GM12878 (cell line): ENCODE data around the gene RASD1. TPM values are rescaled to one million over a fixed set of nuclear protein-coding genes. Genes with fewer than 3 reads are reported as not detected.

Experiments
- ATF3 ChIP-seq: IDR thresholded peaks from 2 replicates; pipeline ENCODE4 v1.6.1; 2011; ENCODE audit warnings: low read depth, mild to moderate bottlenecking, low read length, moderate library complexity, borderline replicate concordance; ENCODE audit errors: extremely low read depth
- BCL11A ChIP-seq: IDR thresholded peaks from 2 replicates; pipeline ENCODE4 v1.6.1; 2011; ENCODE audit warnings: low read depth, low read length
- BHLHE40 ChIP-seq, 2 experiments: fragments of 450-650 bp in 1 of 2; IDR thresholded peaks; 2 replicates each; pipeline ENCODE4 v1.6.1; 2011 to 2017; ENCODE audit warnings: low read depth in 2 of 2, borderline replicate concordance in 1 of 2, improper control_type of control experiment in 1 of 2, low read length in 1 of 2, mild to moderate bottlenecking in 1 of 2
- GABPA ChIP-seq: IDR thresholded peaks from 2 replicates; pipeline ENCODE4 v1.6.1; 2014; ENCODE audit warnings: antibody characterized with exemption, low read depth, mild to moderate bottlenecking, inconsistent platforms
- GATAD2B ChIP-seq: fragments of 450-650 bp; conservative IDR thresholded peaks from 2 replicates; pipeline ENCODE4 v1.6.1; 2017; ENCODE audit warnings: low read depth, mild to moderate bottlenecking, moderate library complexity
- IRF4 ChIP-seq: IDR thresholded peaks from 2 replicates; pipeline ENCODE4 v1.6.1; 2011; ENCODE audit warnings: low read depth, low read length
- MEF2A ChIP-seq: IDR thresholded peaks from 2 replicates; pipeline ENCODE4 v1.6.1; 2011; ENCODE audit warnings: low read depth, mild to moderate bottlenecking, low read length, moderate library complexity; ENCODE audit not compliant: insufficient read depth
- MYB ChIP-seq: fragments of 150-350 bp; IDR thresholded peaks from 2 replicates; pipeline ENCODE4 v1.6.1; 2014; ENCODE audit warnings: mild to moderate bottlenecking, low read depth, low read length, borderline replicate concordance
- NFIC ChIP-seq: IDR thresholded peaks from 2 replicates; pipeline ENCODE4 v1.6.1; 2012; ENCODE audit warnings: low read depth, mild to moderate bottlenecking, inconsistent platforms, low read length, moderate library complexity
- NFXL1 ChIP-seq: fragments of 450-650 bp; IDR thresholded peaks from 2 replicates; pipeline ENCODE4 v1.6.1; 2017; ENCODE audit warnings: antibody characterized with exemption, mild to moderate bottlenecking, borderline replicate concordance
- NR2F1 ChIP-seq: fragments of 450-650 bp; conservative IDR thresholded peaks from 2 replicates; pipeline ENCODE4 v1.6.1; 2017; ENCODE audit warnings: mild to moderate bottlenecking
- POLR2AphosphoS2 ChIP-seq: IDR thresholded peaks from 2 replicates; pipeline ENCODE4 v1.6.1; 2011; ENCODE audit warnings: low read depth, mild to moderate bottlenecking, low read length, improper control_type of control experiment, moderate library complexity
- SIX5 ChIP-seq: IDR thresholded peaks from 2 replicates; pipeline ENCODE4 v1.6.1; 2011; ENCODE audit warnings: mild to moderate bottlenecking, low read depth, low read length, moderate library complexity; ENCODE audit not compliant: severe bottlenecking
- SP1 ChIP-seq: IDR thresholded peaks from one replicate; pipeline ENCODE4 v1.6.1; 2011; ENCODE audit warnings: low read depth, low read length
- USF1 ChIP-seq: IDR thresholded peaks from 2 replicates; pipeline ENCODE4 v1.6.1; 2011; ENCODE audit warnings: borderline replicate concordance, low read depth, mild to moderate bottlenecking, moderate library complexity, mixed read lengths, low read length; ENCODE audit not compliant: insufficient read depth; ENCODE audit errors: extremely low read length
- WRNIP1 ChIP-seq: IDR thresholded peaks from 2 replicates; pipeline ENCODE4 v1.6.1; 2011; ENCODE audit warnings: low read depth, low read length, improper control_type of control experiment, borderline replicate concordance
- ZNF622 ChIP-seq: fragments of 450-650 bp; IDR thresholded peaks from 2 replicates; pipeline ENCODE4 v1.6.1; 2017; ENCODE audit warnings: mild to moderate bottlenecking, inconsistent platforms
- ZSCAN29 ChIP-seq: fragments of 450-650 bp; IDR thresholded peaks from 2 replicates; pipeline ENCODE4 v1.6.1; 2017; ENCODE audit warnings: mild to moderate bottlenecking, moderate library complexity
- polyA plus RNA-seq, 11 experiments: library from polyadenylated mRNA; depleted of rRNA in 4 of 11; unstranded in 6 of 11; stranded (reverse) in 5 of 11; fragments of >200 nt; fragmentation: Nextera tagmentation in 4 of 11; fragmentation: Illumina TruSeq in 1 of 11; extraction: Ambion mirVana in 4 of 11; extraction: Trizol in 1 of 11; gene quantifications; 1 replicate in 1 of 11; 2 replicates in 10 of 11; pipeline versions ENCODE4 v1.2.1 to v1.2.3, GENCODE V29; 2011 to 2016; ENCODE audit warnings: inconsistent platforms in 2 of 11, missing spikeins in 2 of 11, low read depth in 1 of 11
- total RNA-seq, 4 experiments: library from RNA; depleted of rRNA in 3 of 4; stranded (reverse); fragments of >200 nt in 3 of 4; fragmentation: Illumina TruSeq in 1 of 4; extraction: Trizol in 1 of 4; gene quantifications; 2 replicates each; pipeline versions ENCODE4 v1.2.1 to v1.2.3, GENCODE V29; 2013 to 2021
- TF ChIP-seq, protein P1 (sequence below), 3 experiments: IDR thresholded peaks in 2 of 3; conservative IDR thresholded peaks in 1 of 3; 2 replicates each; pipeline ENCODE4 v1.5.1; 2011; ENCODE audit warnings: low read depth in 3 of 3, low read length in 3 of 3, mild to moderate bottlenecking in 3 of 3, control low read depth in 2 of 3, moderate library complexity in 2 of 3, inconsistent platforms in 1 of 3, mixed read lengths in 1 of 3; ENCODE audit not compliant: control insufficient read depth in 2 of 3, insufficient read depth in 1 of 3; ENCODE audit errors: extremely low read depth in 1 of 3
- TF ChIP-seq, protein P2 (sequence below): fragments of 150-350 bp; IDR thresholded peaks from 2 replicates; pipeline ENCODE4 v1.6.1; 2016; ENCODE audit warnings: low read depth, low read length
- TF ChIP-seq, protein P3 (sequence below): fragments of 450-650 bp; IDR thresholded peaks from 2 replicates; pipeline ENCODE4 v1.6.1; 2018; ENCODE audit warnings: borderline replicate concordance, mild to moderate bottlenecking; ENCODE audit not compliant: partially characterized antibody

The RASD1 gene
- total and polyA plus RNA-seq, 10 of the 15 experiments (the other 5 are each of a cell fraction or from before 2014, with no cell fraction given) = 0.14 to 0.33 TPM; not detected in 8

DNA sequence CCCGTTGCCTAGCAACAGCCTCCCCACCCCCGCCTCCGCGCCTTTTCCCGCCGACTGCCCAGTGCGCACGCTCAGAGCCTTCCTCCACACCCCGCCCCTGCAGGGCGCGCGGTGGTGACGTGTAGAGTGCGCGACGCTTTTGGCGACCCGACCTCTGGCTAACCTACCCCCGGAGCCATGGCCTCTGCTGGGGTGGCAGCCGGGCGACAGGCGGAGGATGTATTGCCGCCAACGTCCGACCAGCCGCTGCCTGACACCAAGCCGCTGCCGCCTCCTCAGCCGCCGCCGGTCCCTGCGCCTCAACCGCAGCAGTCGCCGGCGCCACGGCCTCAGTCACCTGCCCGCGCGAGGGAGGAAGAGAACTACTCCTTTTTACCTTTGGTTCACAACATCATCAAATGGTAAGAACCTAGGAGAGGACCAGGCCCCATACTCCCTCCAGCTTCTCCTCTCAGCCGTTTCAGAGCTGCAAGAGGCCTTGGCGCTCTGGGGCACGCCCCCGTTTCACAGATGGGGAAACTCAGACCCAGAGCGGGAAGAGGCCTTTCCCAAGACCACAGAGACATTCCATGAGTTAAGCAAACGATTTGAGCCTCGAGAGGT is 19.2 kb downstream of the RASD1 start, which contains the start of gene MED9 (continued):
- TF ChIP-seq WRNIP1 (no peak), BHLHE40 (IDR thresholded peaks at IDR 0.05; ENCODE audit: borderline replicate concordance in 1 of 2, low read depth in 2 of 2, low read length in 1 of 2) (peak; percentile 37 to 70; a peak in 2 of 4 replicates), SP1 (peak; percentile 85), NFXL1 (no peak), ZSCAN29 (0 out of 2 replicates have a peak, but pooled peaks have one; percentile 9), GABPA (no peak), MYB (no peak), ZNF622 (no peak), IRF4 (no peak), ATF3 (peak; percentile 94), NFIC (no peak), POLR2AphosphoS2 (peak; percentile 44; the same call in 1 of the 2 replicates), MEF2A (no peak), BCL11A (0 out of 2 replicates have a peak, but pooled peaks have one; percentile 30), USF1 (no peak), NR2F1 (peak; percentile 98), GATAD2B (peak; percentile 57; the same call in 1 of the 2 replicates), SIX5 (peak; percentile 61)
- TF ChIP-seq, protein P1, sequence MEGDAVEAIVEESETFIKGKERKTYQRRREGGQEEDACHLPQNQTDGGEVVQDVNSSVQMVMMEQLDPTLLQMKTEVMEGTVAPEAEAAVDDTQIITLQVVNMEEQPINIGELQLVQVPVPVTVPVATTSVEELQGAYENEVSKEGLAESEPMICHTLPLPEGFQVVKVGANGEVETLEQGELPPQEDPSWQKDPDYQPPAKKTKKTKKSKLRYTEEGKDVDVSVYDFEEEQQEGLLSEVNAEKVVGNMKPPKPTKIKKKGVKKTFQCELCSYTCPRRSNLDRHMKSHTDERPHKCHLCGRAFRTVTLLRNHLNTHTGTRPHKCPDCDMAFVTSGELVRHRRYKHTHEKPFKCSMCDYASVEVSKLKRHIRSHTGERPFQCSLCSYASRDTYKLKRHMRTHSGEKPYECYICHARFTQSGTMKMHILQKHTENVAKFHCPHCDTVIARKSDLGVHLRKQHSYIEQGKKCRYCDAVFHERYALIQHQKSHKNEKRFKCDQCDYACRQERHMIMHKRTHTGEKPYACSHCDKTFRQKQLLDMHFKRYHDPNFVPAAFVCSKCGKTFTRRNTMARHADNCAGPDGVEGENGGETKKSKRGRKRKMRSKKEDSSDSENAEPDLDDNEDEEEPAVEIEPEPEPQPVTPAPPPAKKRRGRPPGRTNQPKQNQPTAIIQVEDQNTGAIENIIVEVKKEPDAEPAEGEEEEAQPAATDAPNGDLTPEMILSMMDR (IDR thresholded peaks at IDR 0.05 in 2 of 3, conservative IDR thresholded peaks at IDR 0.05 in 1 of 3; ENCODE audit: control insufficient read depth in 2 of 3, extremely low read depth in 1 of 3, insufficient read depth in 1 of 3, low read depth in 3 of 3, low read length in 3 of 3) = no peak
- TF ChIP-seq, protein P2, sequence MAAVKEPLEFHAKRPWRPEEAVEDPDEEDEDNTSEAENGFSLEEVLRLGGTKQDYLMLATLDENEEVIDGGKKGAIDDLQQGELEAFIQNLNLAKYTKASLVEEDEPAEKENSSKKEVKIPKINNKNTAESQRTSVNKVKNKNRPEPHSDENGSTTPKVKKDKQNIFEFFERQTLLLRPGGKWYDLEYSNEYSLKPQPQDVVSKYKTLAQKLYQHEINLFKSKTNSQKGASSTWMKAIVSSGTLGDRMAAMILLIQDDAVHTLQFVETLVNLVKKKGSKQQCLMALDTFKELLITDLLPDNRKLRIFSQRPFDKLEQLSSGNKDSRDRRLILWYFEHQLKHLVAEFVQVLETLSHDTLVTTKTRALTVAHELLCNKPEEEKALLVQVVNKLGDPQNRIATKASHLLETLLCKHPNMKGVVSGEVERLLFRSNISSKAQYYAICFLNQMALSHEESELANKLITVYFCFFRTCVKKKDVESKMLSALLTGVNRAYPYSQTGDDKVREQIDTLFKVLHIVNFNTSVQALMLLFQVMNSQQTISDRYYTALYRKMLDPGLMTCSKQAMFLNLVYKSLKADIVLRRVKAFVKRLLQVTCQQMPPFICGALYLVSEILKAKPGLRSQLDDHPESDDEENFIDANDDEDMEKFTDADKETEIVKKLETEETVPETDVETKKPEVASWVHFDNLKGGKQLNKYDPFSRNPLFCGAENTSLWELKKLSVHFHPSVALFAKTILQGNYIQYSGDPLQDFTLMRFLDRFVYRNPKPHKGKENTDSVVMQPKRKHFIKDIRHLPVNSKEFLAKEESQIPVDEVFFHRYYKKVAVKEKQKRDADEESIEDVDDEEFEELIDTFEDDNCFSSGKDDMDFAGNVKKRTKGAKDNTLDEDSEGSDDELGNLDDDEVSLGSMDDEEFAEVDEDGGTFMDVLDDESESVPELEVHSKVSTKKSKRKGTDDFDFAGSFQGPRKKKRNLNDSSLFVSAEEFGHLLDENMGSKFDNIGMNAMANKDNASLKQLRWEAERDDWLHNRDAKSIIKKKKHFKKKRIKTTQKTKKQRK = no peak
- TF ChIP-seq, protein P3, sequence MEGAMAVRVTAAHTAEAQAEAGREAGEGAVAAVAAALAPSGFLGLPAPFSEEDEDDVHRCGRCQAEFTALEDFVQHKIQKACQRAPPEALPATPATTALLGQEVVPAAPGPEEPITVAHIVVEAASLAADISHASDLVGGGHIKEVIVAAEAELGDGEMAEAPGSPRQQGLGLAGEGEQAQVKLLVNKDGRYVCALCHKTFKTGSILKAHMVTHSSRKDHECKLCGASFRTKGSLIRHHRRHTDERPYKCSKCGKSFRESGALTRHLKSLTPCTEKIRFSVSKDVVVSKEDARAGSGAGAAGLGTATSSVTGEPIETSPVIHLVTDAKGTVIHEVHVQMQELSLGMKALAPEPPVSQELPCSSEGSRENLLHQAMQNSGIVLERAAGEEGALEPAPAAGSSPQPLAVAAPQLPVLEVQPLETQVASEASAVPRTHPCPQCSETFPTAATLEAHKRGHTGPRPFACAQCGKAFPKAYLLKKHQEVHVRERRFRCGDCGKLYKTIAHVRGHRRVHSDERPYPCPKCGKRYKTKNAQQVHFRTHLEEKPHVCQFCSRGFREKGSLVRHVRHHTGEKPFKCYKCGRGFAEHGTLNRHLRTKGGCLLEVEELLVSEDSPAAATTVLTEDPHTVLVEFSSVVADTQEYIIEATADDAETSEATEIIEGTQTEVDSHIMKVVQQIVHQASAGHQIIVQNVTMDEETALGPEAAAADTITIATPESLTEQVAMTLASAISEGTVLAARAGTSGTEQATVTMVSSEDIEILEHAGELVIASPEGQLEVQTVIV = no peak
